SK-N-SH treated with all-trans-retinoic acid at 6 μM for 48 hours (cell line): ENCODE results near the gene ZNF770.
"Not testable (repeated sequence)": the region's sequence is repeated elsewhere in the genome, so short reads cannot be mapped to it uniquely, and the experiment has no call there.

Source experiments
- ATAC-seq: fragments of 200-7000 bp; cut with Tn5 transposase; 3 replicates; pipeline ENCODE4 v1.9.1; 2020; ENCODE audit warnings: mild to moderate bottlenecking, moderate library complexity
- BACH2 ChIP-seq: fragments of 250-450 bp; sonication (Bioruptor Pico); IDR thresholded peaks from 2 replicates; pipeline ENCODE4 v1.9.0; 2021; ENCODE audit warnings: mild to moderate bottlenecking, borderline replicate concordance
- CSDC2 ChIP-seq: fragments of 250-450 bp; sonication (Bioruptor Pico); IDR thresholded peaks from 2 replicates; pipeline ENCODE4 v1.5.0; 2020; ENCODE audit warnings: mild to moderate bottlenecking, moderate library complexity
- ESRRG ChIP-seq: fragments of 250-450 bp; sonication (Bioruptor Pico); IDR thresholded peaks from 2 replicates; pipeline ENCODE4 v1.6.1; 2021; ENCODE audit warnings: mild to moderate bottlenecking
- ISL1 ChIP-seq: fragments of 250-450 bp; sonication (Bioruptor Pico); IDR thresholded peaks from 2 replicates; pipeline ENCODE4 v2.1.2; 2022; ENCODE audit warnings: mild to moderate bottlenecking, moderate library complexity
- OSR1 ChIP-seq: fragments of 250-450 bp; sonication (Bioruptor Pico); IDR thresholded peaks from 2 replicates; pipeline ENCODE4 v1.8.0; 2022; ENCODE audit warnings: moderate library complexity, mild to moderate bottlenecking, inconsistent platforms
- PPARA ChIP-seq: fragments of 250-450 bp; sonication (Bioruptor Pico); IDR thresholded peaks from 2 replicates; pipeline ENCODE4 v1.5.0; 2020; ENCODE audit warnings: mild to moderate bottlenecking, borderline replicate concordance
- TCF4 ChIP-seq: fragments of 250-450 bp; sonication (Bioruptor Pico); IDR thresholded peaks from 2 replicates; pipeline ENCODE4 v1.8.0; 2021; ENCODE audit warnings: mild to moderate bottlenecking, moderate library complexity, borderline replicate concordance
- ZC3H10 ChIP-seq: fragments of 250-450 bp; sonication (Bioruptor Pico); IDR thresholded peaks from 2 replicates; pipeline ENCODE4 v1.5.1; 2021; ENCODE audit warnings: mild to moderate bottlenecking, moderate library complexity
- ZFP3 ChIP-seq: fragments of 250-450 bp; sonication (Bioruptor Pico); IDR thresholded peaks from 2 replicates; pipeline ENCODE4 v1.5.0; 2020; ENCODE audit warnings: mild to moderate bottlenecking, moderate library complexity
- ZFP30 ChIP-seq: fragments of 450-650 bp; formaldehyde crosslinking; IDR thresholded peaks from 2 replicates; pipeline ENCODE4 v1.5.0; 2022; ENCODE audit warnings: mild to moderate bottlenecking, moderate library complexity
- ZNF70 ChIP-seq: fragments of 450-650 bp; formaldehyde crosslinking; IDR thresholded peaks from 2 replicates; pipeline ENCODE4 v1.5.0; 2020; ENCODE audit warnings: mild to moderate bottlenecking, moderate library complexity
- TF ChIP-seq, protein P1 (sequence below): fragments of 250-450 bp; sonication (Bioruptor Pico); IDR thresholded peaks from 2 replicates; pipeline ENCODE4 v1.5.0; 2020; ENCODE audit warnings: mild to moderate bottlenecking, moderate library complexity
- TF ChIP-seq, protein P2 (sequence below): fragments of 250-450 bp; sonication (Bioruptor Pico); IDR thresholded peaks from 2 replicates; pipeline ENCODE4 v1.5.1; 2021; ENCODE audit warnings: mild to moderate bottlenecking, moderate library complexity
- TF ChIP-seq, protein P3 (sequence below): fragments of 250-450 bp; sonication (Bioruptor Pico); IDR thresholded peaks from 2 replicates; pipeline ENCODE4 v1.5.1; 2020; ENCODE audit warnings: low read depth, mild to moderate bottlenecking, moderate library complexity
- TF ChIP-seq, protein P4 (sequence below): fragments of 250-450 bp; sonication (Bioruptor Pico); IDR thresholded peaks from 2 replicates; pipeline ENCODE4 v1.8.0; 2020; ENCODE audit warnings: mild to moderate bottlenecking, moderate library complexity, borderline replicate concordance

Gene ZNF770

DNA sequence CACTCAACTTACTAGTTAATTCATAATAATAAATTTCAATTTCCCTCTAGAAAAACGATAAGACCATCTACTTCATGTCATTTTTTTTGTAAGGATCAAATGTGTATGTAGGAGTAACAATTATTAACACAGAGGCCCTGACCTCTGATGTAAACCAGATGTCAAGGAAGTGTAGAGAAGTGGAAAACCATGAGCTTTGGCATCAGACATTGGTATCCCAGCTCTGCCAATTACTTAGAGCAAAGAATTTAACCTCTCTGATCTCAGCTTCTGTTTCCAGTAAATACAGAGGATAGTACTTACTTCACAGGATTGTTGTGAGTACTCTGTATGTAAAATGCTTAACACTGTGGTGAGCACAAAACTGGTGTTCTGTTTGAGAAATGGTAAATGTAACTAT, 36.1 kb downstream of the ZNF770 start:
- no peak for TF ChIP-seq PPARA
- TF ChIP-seq ZFP3 (CRISPR knock-in tag) = peak; percentile 82
- TF ChIP-seq, protein P1, sequence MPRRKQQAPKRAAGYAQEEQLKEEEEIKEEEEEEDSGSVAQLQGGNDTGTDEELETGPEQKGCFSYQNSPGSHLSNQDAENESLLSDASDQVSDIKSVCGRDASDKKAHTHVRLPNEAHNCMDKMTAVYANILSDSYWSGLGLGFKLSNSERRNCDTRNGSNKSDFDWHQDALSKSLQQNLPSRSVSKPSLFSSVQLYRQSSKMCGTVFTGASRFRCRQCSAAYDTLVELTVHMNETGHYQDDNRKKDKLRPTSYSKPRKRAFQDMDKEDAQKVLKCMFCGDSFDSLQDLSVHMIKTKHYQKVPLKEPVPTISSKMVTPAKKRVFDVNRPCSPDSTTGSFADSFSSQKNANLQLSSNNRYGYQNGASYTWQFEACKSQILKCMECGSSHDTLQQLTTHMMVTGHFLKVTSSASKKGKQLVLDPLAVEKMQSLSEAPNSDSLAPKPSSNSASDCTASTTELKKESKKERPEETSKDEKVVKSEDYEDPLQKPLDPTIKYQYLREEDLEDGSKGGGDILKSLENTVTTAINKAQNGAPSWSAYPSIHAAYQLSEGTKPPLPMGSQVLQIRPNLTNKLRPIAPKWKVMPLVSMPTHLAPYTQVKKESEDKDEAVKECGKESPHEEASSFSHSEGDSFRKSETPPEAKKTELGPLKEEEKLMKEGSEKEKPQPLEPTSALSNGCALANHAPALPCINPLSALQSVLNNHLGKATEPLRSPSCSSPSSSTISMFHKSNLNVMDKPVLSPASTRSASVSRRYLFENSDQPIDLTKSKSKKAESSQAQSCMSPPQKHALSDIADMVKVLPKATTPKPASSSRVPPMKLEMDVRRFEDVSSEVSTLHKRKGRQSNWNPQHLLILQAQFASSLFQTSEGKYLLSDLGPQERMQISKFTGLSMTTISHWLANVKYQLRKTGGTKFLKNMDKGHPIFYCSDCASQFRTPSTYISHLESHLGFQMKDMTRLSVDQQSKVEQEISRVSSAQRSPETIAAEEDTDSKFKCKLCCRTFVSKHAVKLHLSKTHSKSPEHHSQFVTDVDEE (CRISPR knock-in tag) = 0 out of 2 replicates have a peak, but pooled peaks have one; percentile 20
- TF ChIP-seq ISL1 (CRISPR knock-in tag) = peak; percentile 65
- peak; percentile 55 for TF ChIP-seq TCF4 (CRISPR knock-in tag)
- ATAC-seq = peak; percentile 90

DNA sequence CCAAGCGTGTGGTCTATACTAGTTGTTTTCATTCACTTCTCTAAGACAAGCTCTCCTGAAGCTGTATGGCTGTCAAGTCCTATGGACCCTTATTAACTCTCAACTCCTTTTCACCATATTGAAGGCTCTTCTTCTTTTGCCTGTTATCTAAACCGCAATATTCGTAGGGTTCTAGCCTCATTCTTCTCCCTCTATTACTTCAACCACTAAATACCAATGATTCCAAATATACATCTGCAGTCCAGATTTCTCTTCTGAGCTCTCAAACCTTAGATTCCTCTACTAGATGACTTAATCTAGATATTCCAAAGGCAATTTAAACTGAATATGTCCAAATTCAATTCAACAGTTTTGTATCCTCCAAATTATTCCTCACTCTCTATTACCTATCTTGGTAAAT, 43.2 kb downstream of the ZNF770 start:
- TF ChIP-seq, protein P2, sequence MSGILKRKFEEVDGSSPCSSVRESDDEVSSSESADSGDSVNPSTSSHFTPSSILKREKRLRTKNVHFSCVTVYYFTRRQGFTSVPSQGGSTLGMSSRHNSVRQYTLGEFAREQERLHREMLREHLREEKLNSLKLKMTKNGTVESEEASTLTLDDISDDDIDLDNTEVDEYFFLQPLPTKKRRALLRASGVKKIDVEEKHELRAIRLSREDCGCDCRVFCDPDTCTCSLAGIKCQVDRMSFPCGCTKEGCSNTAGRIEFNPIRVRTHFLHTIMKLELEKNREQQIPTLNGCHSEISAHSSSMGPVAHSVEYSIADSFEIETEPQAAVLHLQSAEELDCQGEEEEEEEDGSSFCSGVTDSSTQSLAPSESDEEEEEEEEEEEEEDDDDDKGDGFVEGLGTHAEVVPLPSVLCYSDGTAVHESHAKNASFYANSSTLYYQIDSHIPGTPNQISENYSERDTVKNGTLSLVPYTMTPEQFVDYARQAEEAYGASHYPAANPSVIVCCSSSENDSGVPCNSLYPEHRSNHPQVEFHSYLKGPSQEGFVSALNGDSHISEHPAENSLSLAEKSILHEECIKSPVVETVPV (CRISPR knock-in tag) = no peak
- TF ChIP-seq PPARA (no peak), ZFP30 (CRISPR knock-in tag) (no peak), ESRRG (CRISPR knock-in tag) (no peak)
- ATAC-seq = no peak

DNA sequence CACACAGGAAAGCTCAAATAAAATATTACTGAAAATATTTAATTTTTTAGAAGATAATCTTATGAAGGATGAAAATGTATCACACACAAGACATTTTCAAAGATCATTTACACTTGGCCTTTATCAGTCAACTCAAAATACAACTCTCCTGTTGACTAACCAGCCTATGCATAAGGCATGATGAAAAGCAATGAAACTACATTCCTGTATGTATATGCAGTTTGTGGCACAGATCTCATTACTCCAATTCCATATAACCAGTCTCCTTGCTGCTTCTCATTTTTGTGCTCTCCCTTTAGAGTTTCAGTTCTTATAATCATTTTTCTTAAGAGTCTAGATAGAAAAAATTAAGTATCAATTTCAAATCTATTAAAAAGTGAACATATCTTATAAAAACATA, 44.4 kb downstream of the ZNF770 start:
- TF ChIP-seq, protein P3, sequence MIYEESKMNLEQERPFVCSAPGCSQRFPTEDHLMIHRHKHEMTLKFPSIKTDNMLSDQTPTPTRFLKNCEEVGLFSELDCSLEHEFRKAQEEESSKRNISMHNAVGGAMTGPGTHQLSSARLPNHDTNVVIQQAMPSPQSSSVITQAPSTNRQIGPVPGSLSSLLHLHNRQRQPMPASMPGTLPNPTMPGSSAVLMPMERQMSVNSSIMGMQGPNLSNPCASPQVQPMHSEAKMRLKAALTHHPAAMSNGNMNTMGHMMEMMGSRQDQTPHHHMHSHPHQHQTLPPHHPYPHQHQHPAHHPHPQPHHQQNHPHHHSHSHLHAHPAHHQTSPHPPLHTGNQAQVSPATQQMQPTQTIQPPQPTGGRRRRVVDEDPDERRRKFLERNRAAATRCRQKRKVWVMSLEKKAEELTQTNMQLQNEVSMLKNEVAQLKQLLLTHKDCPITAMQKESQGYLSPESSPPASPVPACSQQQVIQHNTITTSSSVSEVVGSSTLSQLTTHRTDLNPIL (CRISPR knock-in tag) = no peak
- TF ChIP-seq ZFP3 (CRISPR knock-in tag) (no peak), ZFP30 (CRISPR knock-in tag) (no peak), TCF4 (CRISPR knock-in tag) (no peak), ESRRG (CRISPR knock-in tag) (no peak), ZC3H10 (CRISPR knock-in tag) (no peak), OSR1 (CRISPR knock-in tag) (no peak), BACH2 (CRISPR knock-in tag) (no peak), ZNF70 (CRISPR knock-in tag) (no peak), PPARA (no peak)
- TF ChIP-seq, protein P2 (CRISPR knock-in tag) = no peak
- TF ChIP-seq, protein P4, sequence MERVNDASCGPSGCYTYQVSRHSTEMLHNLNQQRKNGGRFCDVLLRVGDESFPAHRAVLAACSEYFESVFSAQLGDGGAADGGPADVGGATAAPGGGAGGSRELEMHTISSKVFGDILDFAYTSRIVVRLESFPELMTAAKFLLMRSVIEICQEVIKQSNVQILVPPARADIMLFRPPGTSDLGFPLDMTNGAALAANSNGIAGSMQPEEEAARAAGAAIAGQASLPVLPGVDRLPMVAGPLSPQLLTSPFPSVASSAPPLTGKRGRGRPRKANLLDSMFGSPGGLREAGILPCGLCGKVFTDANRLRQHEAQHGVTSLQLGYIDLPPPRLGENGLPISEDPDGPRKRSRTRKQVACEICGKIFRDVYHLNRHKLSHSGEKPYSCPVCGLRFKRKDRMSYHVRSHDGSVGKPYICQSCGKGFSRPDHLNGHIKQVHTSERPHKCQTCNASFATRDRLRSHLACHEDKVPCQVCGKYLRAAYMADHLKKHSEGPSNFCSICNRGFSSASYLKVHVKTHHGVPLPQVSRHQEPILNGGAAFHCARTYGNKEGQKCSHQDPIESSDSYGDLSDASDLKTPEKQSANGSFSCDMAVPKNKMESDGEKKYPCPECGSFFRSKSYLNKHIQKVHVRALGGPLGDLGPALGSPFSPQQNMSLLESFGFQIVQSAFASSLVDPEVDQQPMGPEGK (CRISPR knock-in tag) = no peak
- no peak for ATAC-seq

DNA sequence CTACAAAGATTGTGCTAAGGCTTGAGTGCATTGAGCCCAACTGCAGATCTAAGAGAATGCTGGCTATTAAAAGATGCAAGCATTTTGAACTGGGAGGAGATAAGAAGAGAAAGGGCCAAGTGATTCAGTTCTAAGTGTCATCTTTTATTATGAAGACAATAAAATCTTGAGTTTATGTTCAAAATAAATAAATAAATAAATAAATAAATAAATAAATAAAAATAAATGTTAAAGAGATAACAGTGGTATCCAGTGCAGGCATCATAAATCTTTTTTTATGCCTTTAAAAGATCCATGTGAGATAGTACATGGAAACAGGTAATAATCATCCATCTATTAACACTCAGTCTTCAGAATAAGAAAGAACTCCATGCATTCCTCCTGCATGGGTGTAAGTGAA, 44.8 kb downstream of the ZNF770 start:
- ATAC-seq = not testable (repeated sequence)

DNA sequence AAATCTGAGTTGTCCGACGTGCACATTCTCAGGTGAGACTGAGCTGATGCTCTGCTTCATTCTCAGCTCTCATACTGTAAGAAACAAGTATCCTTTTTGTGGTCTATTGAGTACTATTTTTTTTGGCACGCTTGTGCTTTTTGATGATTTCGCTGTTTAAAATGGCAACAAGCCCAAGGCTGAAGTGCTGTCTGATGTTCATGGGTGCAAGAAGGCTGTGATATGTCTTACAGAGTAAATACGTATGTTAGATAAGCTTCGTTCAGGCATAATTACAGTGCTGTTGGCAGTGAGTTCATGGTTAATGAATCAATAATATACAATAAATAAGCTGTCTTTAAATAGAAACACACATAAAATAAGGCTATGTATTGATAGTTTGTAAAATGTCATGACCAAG, 45.7 kb downstream of the ZNF770 start:
- TF ChIP-seq CSDC2 (CRISPR knock-in tag) = no peak
- no peak for TF ChIP-seq ZFP3 (CRISPR knock-in tag)
- TF ChIP-seq ISL1 (CRISPR knock-in tag) = peak; percentile 33; the same call in 1 of the 2 replicates
- TF ChIP-seq, protein P4 (CRISPR knock-in tag) = no peak
- no peak for ATAC-seq
